Measurements from ENCODE around the gene DDIT4. TPM values are rescaled to one million over a fixed set of nuclear protein-coding genes. Genes with fewer than 3 reads are reported as not detected.

Gene DDIT4
- total and polyA plus RNA-seq, 2 of the 4 experiments (the other 2 are of a cell fraction), result 59.6 to 108 TPM

- Histone ChIP-seq H3K4me1 (ENCODE audit: control insufficient read depth, insufficient read depth, low read length) (peaks cover 26% of the 10 kb centered on the region), H3K4ac (ENCODE audit: low read depth, low read length) (no peak overlapping the region), H3K23ac (ENCODE audit: low read depth, low read length) (no peak overlapping the region), H2BK15ac (ENCODE audit: low read depth, low read length) (no peak overlapping the region), H4K91ac (ENCODE audit: insufficient read depth, low read depth, low read length) (no peak overlapping the region), H3K4me2 (ENCODE audit: low read depth, low read length) (no peak overlapping the region), H2AK5ac (ENCODE audit: low read depth, low read length) (no peak overlapping the region), H3K9ac (ENCODE audit: low read depth, low read length) (no peak overlapping the region), H2BK20ac (ENCODE audit: low read depth, low read length) (no peak overlapping the region), H2AFZ (replicated peaks; ENCODE audit: low read length, poor library complexity) (no peak overlapping the region), H3K4me3 (ENCODE audit: insufficient read depth, low read depth, low read length) (no peak overlapping the region), H3K18ac (ENCODE audit: low read depth, low read length) (no peak overlapping the region), H3K14ac (replicated peaks; ENCODE audit: low read depth, low read length) (no peak overlapping the region), H2BK120ac (ENCODE audit: low read depth, low read length) (no peak overlapping the region), H2BK5ac (ENCODE audit: low read depth, low read length, poor library complexity, severe bottlenecking) (no peak overlapping the region), H3K36me3 (ENCODE audit: control insufficient read depth, insufficient read depth, low read length) (0 out of 2 replicates have a peak, but pooled peaks cover 2% of the 10 kb centered on the region), H3K27me3 (ENCODE audit: control insufficient read depth, insufficient read depth, low read length) (no peaks in the 10 kb centered on the region), H2AK9ac (replicated peaks; ENCODE audit: low read depth, low read length, poor library complexity) (no peak overlapping the region), H4K5ac (ENCODE audit: low read depth, low read length) (no peak overlapping the region), H4K20me1 (ENCODE audit: insufficient read depth, low read length) (peaks cover 5% of the 10 kb centered on the region; the same call in 1 of the 2 replicates), H3K56ac (ENCODE audit: extremely low read depth, insufficient read depth, low read length) (no peak overlapping the region), H3K79me1 (ENCODE audit: low read depth in 1 of 2, low read length in 2 of 2) (no peaks in the 10 kb centered on the region; a peak in 1 of 4 replicates), H3K27ac (ENCODE audit: insufficient read depth, low read length) (no peak overlapping the region), H3K9me1 (ENCODE audit: insufficient read depth, low read length) (peaks cover 22% of the 10 kb centered on the region), H4K8ac (ENCODE audit: low read depth in 2 of 2, low read length in 2 of 2) (no peak overlapping the region), H3K9me3 (ENCODE audit: control insufficient read depth, insufficient read depth, low read length) (no peaks in the 10 kb centered on the region)
- no TSS peak for BruUV-seq (replicated peaks)
- ChIA-PET POLR2A (ENCODE audit: unreplicated experiment) (no interaction called here), CTCF (no interaction called here)
- in situ Hi-C loops (cut with MboI; ENCODE audit: low sequenced_read_pairs), result loop anchor here (10.0 kb wide), 1 partner anchor 93 kb away; no protein-coding TSS in a partner anchor
- DNase-seq (no peak), ATAC-seq (ENCODE audit: low read depth) (no peak)
- TF ChIP-seq USF2 (IDR thresholded peaks at IDR 0.05; ENCODE audit: low read depth, low read length) (no peak), POLR2A (IDR thresholded peaks at IDR 0.05; ENCODE audit: low read depth, low read length) (no peak), MAZ (IDR thresholded peaks at IDR 0.05; ENCODE audit: borderline replicate concordance, low read depth, low read length) (no peak), CEBPB (IDR thresholded peaks at IDR 0.05; ENCODE audit: low read depth, low read length) (no peak), NFE2L2 (IDR thresholded peaks at IDR 0.05; ENCODE audit: low read depth, low read length) (no peak), RFX5 (IDR thresholded peaks at IDR 0.05; ENCODE audit: low read depth, low read length) (no peak), MAFK (IDR thresholded peaks at IDR 0.05; ENCODE audit: low read depth, low read length) (no peak), RAD21 (IDR thresholded peaks at IDR 0.05; ENCODE audit: low read length) (no peak), BHLHE40 (IDR thresholded peaks at IDR 0.05; ENCODE audit: low read depth, low read length) (no peak), RCOR1 (IDR thresholded peaks at IDR 0.05; ENCODE audit: insufficient replicate concordance, low read length) (no peak), MXI1 (IDR thresholded peaks at IDR 0.05; ENCODE audit: borderline replicate concordance, low read depth, low read length) (no peak), CHD1 (IDR thresholded peaks at IDR 0.05; ENCODE audit: low read depth, low read length) (no peak), FOS (IDR thresholded peaks at IDR 0.05; ENCODE audit: low read depth, low read length) (no peak), SMC3 (IDR thresholded peaks at IDR 0.05; ENCODE audit: low read depth, low read length) (no peak)
- TF ChIP-seq, protein P1, sequence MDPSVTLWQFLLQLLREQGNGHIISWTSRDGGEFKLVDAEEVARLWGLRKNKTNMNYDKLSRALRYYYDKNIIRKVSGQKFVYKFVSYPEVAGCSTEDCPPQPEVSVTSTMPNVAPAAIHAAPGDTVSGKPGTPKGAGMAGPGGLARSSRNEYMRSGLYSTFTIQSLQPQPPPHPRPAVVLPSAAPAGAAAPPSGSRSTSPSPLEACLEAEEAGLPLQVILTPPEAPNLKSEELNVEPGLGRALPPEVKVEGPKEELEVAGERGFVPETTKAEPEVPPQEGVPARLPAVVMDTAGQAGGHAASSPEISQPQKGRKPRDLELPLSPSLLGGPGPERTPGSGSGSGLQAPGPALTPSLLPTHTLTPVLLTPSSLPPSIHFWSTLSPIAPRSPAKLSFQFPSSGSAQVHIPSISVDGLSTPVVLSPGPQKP (IDR thresholded peaks at IDR 0.05; ENCODE audit: borderline replicate concordance, low read depth, low read length), result no peak
- TF ChIP-seq, protein P2, sequence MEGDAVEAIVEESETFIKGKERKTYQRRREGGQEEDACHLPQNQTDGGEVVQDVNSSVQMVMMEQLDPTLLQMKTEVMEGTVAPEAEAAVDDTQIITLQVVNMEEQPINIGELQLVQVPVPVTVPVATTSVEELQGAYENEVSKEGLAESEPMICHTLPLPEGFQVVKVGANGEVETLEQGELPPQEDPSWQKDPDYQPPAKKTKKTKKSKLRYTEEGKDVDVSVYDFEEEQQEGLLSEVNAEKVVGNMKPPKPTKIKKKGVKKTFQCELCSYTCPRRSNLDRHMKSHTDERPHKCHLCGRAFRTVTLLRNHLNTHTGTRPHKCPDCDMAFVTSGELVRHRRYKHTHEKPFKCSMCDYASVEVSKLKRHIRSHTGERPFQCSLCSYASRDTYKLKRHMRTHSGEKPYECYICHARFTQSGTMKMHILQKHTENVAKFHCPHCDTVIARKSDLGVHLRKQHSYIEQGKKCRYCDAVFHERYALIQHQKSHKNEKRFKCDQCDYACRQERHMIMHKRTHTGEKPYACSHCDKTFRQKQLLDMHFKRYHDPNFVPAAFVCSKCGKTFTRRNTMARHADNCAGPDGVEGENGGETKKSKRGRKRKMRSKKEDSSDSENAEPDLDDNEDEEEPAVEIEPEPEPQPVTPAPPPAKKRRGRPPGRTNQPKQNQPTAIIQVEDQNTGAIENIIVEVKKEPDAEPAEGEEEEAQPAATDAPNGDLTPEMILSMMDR (conservative IDR thresholded peaks at IDR 0.05; ENCODE audit: low read depth, low read length), result no peak
- intact Hi-C loops (cut with micrococcal nuclease), result no loop called here
- dilution Hi-C loops (cut with HindIII; ENCODE audit: low sequenced_read_pairs, unreplicated experiment), result no loop called here
- WGBS, 2 experiments (ENCODE audit: extremely low coverage in 2 of 2, insufficient read length in 1 of 2), result 92% methylated on average over 5 of the region's 8 CpGs; no CpG with 5 or more reads in 1 of the 2 experiments
Observed at GRCh38 chr10:72241691-72242252, 32.0 kb upstream of the DDIT4 start.
